Hair follicle dermal papilla cell (primary cell): Measurements from ENCODE around the gene WFDC9. TPM values are rescaled to one million over a fixed set of nuclear protein-coding genes. Genes with fewer than 3 reads are reported as not detected.

Experiments
- small RNA-seq: library from RNA; depleted of rRNA; stranded (forward); fragments of <200 nt; gene quantifications from one replicate; pipeline ENCODE3, GENCODE V24; 2012
- total RNA-seq: library from RNA; depleted of rRNA; stranded (reverse); fragments of >200 nt; gene quantifications from 2 replicates; pipeline ENCODE4 v1.2.3, GENCODE V29; 2012

Gene WFDC9
- total RNA-seq = not detected in 2 replicates

DNA sequence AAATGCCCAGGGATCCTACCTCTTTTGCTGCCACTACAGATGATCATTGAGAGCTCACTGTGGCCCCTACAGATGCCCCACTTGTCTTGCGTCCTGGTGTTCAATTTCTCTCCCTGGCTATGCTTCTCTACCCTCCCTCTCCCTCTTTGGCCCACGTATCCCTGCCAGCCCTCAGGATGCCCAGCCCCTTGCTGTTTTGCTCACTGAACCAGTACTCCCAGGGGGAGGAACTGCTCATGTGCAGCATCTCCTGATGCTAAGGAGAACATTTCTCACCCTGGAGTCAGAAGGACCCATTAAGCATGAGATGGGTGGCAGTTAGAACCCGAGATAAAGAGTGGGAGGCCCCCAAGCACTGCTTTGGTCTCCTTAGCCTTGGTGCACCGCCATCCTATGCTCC lies at the start of gene WFDC9:
Gene WFDC9, minus strand, starts transcription at position 101 of the 400 bp plus-strand sequence. CDS start 21,103 bp downstream, outside the sequence.

DNA sequence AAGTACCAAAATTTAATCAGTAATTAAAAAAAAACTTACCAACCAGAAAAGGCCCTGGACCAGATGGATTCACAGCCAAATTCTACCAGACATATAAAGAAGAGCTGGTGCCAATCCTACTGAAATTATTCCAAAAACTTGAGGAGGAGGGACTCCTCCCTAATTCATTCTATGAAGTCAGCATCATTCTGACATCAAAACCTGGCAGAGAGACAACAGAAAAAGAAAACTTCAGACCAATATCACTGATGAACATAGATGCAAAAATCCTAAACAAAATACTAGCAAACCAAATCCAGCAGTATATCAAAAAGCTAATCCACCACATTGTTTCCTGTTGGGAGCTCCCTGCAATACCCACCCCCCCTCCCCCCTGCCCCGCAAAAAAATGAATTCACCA lies 39.1 kb upstream of the WFDC9 start, which contains the start of gene WFDC11:
Gene WFDC11, minus strand, starts transcription at position 101 of the 400 bp plus-strand sequence. CDS start 19,639 bp downstream, outside the sequence.

DNA sequence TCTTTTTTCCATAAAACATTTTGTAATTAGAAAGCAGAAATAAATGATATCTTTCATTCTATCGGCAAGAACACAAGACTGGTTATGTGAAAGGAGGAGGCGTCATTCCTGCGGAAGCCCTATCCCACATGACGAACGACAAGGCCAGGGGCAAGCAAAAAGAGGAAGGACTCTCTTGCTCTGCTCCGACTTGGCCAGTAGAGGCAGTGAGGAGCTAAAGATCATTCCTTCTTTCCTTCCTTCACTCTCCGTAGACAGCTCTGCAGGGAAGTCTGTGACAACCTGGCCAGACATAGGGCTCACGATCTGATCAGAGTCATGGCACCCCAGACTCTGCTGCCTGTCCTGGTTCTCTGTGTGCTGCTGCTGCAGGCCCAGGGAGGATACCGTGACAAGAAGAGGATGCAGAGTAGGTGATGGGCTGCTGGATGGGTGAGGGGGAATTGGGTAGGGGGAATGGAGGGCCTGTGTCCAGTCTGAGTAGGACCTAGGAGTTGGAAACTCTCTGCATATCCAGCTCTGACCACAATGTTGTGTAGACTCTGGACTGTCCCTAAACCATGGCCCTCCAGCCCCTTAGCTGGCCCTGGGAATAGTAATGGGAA lies 1.5 kb downstream of the WFDC9 start, which contains the start of gene WFDC10A:
Gene WFDC10A, plus strand, starts transcription at position 244 of the 605 bp plus-strand sequence. Its CDS starts 75 bp downstream, at position 319.

DNA sequence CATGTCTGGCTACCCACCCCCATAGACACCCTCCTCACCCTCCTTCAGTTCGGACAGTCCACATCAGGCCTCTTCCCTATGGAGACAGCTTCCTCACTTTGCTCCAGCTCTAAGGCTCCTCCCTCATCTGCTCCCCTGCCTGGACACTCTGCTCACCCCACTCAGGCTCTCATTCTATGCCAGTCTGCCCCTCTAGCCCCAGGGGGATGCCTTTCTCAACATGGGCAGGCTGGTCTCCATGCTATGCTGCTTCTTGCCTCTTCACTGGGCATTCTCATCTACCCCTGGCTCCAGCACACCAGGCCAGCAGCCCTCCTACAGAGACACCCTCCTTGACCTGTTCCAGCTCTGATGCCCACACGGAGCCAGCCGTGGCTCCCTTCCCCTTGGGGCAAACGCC lies 51.9 kb downstream of the WFDC9 start, which contains the start of gene WFDC8:
Gene WFDC8, minus strand, starts transcription at position 101 of the 400 bp plus-strand sequence. Its CDS starts 37 bp downstream, at position 64.

Small RNAs within 50 kb of the gene (small RNA-seq; reads per million reads assigned to genes)
- gene RNA5SP485 = not detected

Other genes with a start within 250 kb of the WFDC9 start
- 3.9 and 10.2 TPM in 2 replicates for gene DBNDD2, start 223.0 kb downstream of the WFDC9 start, total RNA-seq
- 51.0 and 63.4 TPM in 2 replicates for gene PIGT, start 215.1 kb downstream of the WFDC9 start, total RNA-seq
- gene WFDC2, start 161.5 kb downstream of the WFDC9 start, total RNA-seq = not detected in 2 replicates
- gene SPINT3, start 115.7 kb downstream of the WFDC9 start, total RNA-seq = not detected in 2 replicates
- gene WFDC6, start 91.8 kb downstream of the WFDC9 start, total RNA-seq = not detected in 2 replicates
- gene EPPIN, start 83.9 kb downstream of the WFDC9 start, total RNA-seq = not detected in 2 replicates
- gene WFDC8, start 52.0 kb downstream of the WFDC9 start, total RNA-seq = not detected in 2 replicates
- not detected in 2 replicates for gene WFDC10A, start 1.5 kb downstream of the WFDC9 start, total RNA-seq
- gene WFDC11, start 39.0 kb upstream of the WFDC9 start, total RNA-seq = not detected in 2 replicates
- not detected in 2 replicates for gene WFDC13, start 70.8 kb upstream of the WFDC9 start, total RNA-seq
- gene WFDC10B, start 73.7 kb upstream of the WFDC9 start, total RNA-seq = 0.32 TPM in 1 of 2 replicates, not detected in the other
- gene SPINT4, start 91.1 kb upstream of the WFDC9 start, total RNA-seq = not detected in 2 replicates
- 0.61 TPM in 1 of 2 replicates, not detected in the other for gene WFDC3, start 160.6 kb upstream of the WFDC9 start, total RNA-seq
- gene DNTTIP1, start 160.7 kb upstream of the WFDC9 start, total RNA-seq = 5.5 and 13.8 TPM in 2 replicates
- gene UBE2C, start 181.4 kb upstream of the WFDC9 start, total RNA-seq = 2.3 and 4.5 TPM in 2 replicates
- gene TNNC2, start 196.0 kb upstream of the WFDC9 start, total RNA-seq = not detected in 2 replicates
- 75.3 and 91.8 TPM in 2 replicates for gene SNX21, start 202.5 kb upstream of the WFDC9 start, total RNA-seq
- 27.6 and 32.8 TPM in 2 replicates for gene ACOT8, start 226.1 kb upstream of the WFDC9 start, total RNA-seq
- 4.7 and 5.5 TPM in 2 replicates for gene ZSWIM3, start 226.3 kb upstream of the WFDC9 start, total RNA-seq
- gene ZSWIM1, start 249.9 kb upstream of the WFDC9 start, total RNA-seq = 12.0 and 13.5 TPM in 2 replicates